Thoracic aorta (tissue), 2 donors: ENCODE measurements around the gene MED16. TPM values are rescaled to one million over a fixed set of nuclear protein-coding genes. Genes with fewer than 3 reads are reported as not detected.

Experiments used
- ATAC-seq: fragments of 150-250 bp; one replicate; pipeline ENCODE4 v1.8.0; 2017; ENCODE audit warnings: low read depth; ENCODE audit not compliant: insufficient number of reproducible peaks, low FRiP score
- DNase-seq: peaks from one replicate; pipeline ENCODE4 v3.0.0-alpha.2; 2020; ENCODE audit warnings: low spot score
- H3K27ac ChIP-seq, 2 donors: fragments of 200-600 bp; sonication (generic); 1 replicate in 1 of 2; 2 replicates in 1 of 2; pipeline ENCODE4 v1.5.1; 2016; ENCODE audit warnings: mild to moderate bottlenecking in 2 of 2, moderate library complexity in 2 of 2
- H3K27me3 ChIP-seq: fragments of 200-600 bp; sonication (generic); replicated peaks from 2 replicates; pipeline ENCODE4 v1.6.0; 2016; ENCODE audit warnings: mild to moderate bottlenecking; ENCODE audit not compliant: insufficient read depth
- H3K36me3 ChIP-seq: fragments of 200-600 bp; sonication (generic); one replicate; pipeline ENCODE4 v1.5.1; 2016
- H3K4me1 ChIP-seq, 2 donors: fragments of 200-600 bp; sonication (generic); 1 replicate in 1 of 2; 2 replicates in 1 of 2; pipeline versions ENCODE4 v1.5.1 to v1.6.0; 2016; ENCODE audit warnings: low read depth in 2 of 2, mild to moderate bottlenecking in 1 of 2; ENCODE audit not compliant: control insufficient read depth in 1 of 2
- H3K4me3 ChIP-seq: fragments of 200-600 bp; sonication (generic); 2 replicates; pipeline ENCODE4 v1.5.1; 2016; ENCODE audit warnings: mild to moderate bottlenecking
- H3K9me3 ChIP-seq: fragments of 200-600 bp; sonication (generic); 2 replicates; pipeline ENCODE4 v1.5.1; 2016
- total RNA-seq, 2 donors: library from RNA; depleted of rRNA; stranded (reverse); fragments of >200 nt; gene quantifications; one replicate each; pipeline versions ENCODE4 v1.1.0 to v1.2.3, GENCODE V29; 2016
- TF ChIP-seq, protein P1 (sequence below): fragments of 200-600 bp; sonication (generic); IDR thresholded peaks from one replicate; pipeline ENCODE4 v1.5.1; 2019; ENCODE audit warnings: antibody characterized with exemption

MED16 gene
- total RNA-seq, 2 donors from 2014 or later = 29.1 to 38.0 TPM

DNA sequence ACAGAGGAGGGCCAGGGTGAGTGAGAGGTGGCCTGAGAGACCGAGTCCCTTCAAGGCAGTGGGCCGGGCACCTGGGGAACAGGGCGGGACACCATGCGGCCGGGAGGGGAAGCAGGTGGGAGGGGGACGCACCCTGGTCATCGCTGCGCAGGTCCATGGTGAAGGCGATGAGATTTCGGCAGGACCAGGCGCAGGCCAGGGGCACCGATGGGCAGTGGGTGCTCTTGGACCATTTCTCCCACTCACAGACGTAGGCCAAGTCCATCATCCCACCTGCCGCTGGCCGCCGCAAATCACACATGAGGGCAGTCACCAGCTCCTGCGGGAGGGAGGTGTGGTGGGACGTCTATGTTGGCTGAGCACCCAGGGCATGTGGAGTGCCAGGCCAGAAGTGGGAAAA is 2.2 kb downstream of the MED16 start:
- Histone ChIP-seq H3K9me3 (no peaks in the 10 kb centered on the region), H3K27me3 (no peaks in the 10 kb centered on the region), H3K4me3 (no peak overlapping the region), H3K4me1 (peaks cover 4 to 14% of the 10 kb centered on the region in 2 donors), H3K27ac (no peak overlapping the region), H3K36me3 (peaks cover 25% of the 10 kb centered on the region)
- TF ChIP-seq, protein P1, sequence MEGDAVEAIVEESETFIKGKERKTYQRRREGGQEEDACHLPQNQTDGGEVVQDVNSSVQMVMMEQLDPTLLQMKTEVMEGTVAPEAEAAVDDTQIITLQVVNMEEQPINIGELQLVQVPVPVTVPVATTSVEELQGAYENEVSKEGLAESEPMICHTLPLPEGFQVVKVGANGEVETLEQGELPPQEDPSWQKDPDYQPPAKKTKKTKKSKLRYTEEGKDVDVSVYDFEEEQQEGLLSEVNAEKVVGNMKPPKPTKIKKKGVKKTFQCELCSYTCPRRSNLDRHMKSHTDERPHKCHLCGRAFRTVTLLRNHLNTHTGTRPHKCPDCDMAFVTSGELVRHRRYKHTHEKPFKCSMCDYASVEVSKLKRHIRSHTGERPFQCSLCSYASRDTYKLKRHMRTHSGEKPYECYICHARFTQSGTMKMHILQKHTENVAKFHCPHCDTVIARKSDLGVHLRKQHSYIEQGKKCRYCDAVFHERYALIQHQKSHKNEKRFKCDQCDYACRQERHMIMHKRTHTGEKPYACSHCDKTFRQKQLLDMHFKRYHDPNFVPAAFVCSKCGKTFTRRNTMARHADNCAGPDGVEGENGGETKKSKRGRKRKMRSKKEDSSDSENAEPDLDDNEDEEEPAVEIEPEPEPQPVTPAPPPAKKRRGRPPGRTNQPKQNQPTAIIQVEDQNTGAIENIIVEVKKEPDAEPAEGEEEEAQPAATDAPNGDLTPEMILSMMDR = no peak
- DNase-seq = no peak
- ATAC-seq = no peak

- no peak overlapping the region for H3K4me3 ChIP-seq
- DNase-seq (no peak), ATAC-seq (no peak)
- TF ChIP-seq, protein P1 = no peak
- H3K36me3 ChIP-seq = peaks cover 30% of the 10 kb centered on the region
- no peaks in the 10 kb centered on the region for H3K27me3 ChIP-seq
- peaks cover 4 to 14% of the 10 kb centered on the region in 2 donors for H3K4me1 ChIP-seq
- no peak overlapping the region for H3K27ac ChIP-seq
- no peaks in the 10 kb centered on the region for H3K9me3 ChIP-seq
Measured at GRCh38 chr19:889662-890295, 3.2 kb downstream of the MED16 start.

- H3K4me3 ChIP-seq = no peak overlapping the region
- H3K36me3 ChIP-seq = peaks cover 40% of the 10 kb centered on the region
- H3K27ac ChIP-seq = no peak overlapping the region
- no peaks in the 10 kb centered on the region for H3K9me3 ChIP-seq
- TF ChIP-seq, protein P1 = no peak
- ATAC-seq = no peak
- DNase-seq = no peak
- peaks cover 4 to 12% of the 10 kb centered on the region in 2 donors for H3K4me1 ChIP-seq
- H3K27me3 ChIP-seq = no peaks in the 10 kb centered on the region
Measured at GRCh38 chr19:888581-889385, 4.2 kb downstream of the MED16 start.

DNA sequence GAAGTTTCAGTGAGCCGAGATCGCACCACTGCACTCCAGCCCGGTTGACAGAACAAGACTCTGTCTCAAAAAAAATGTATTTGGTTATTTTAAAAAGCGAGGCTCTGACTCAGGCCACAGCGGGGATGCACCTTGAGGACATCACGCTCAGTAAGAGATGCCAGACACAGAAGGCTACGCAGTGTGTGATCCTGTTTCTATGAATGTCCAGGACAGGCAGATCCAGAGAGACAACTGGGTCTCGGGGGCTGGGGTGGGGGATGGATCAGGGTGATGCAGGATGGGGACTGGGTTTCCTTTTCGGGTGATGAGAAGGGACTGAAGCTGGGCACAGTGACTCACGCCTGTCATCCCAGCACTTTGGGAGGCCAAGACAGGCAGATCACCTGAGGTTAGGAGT is 5.4 kb downstream of the MED16 start:
- Histone ChIP-seq H3K9me3 (no peaks in the 10 kb centered on the region), H3K4me3 (no peak overlapping the region), H3K27ac (no peak overlapping the region), H3K27me3 (no peaks in the 10 kb centered on the region), H3K4me1 (peaks cover 4 to 9% of the 10 kb centered on the region in 2 donors), H3K36me3 (peaks cover 49% of the 10 kb centered on the region)
- DNase-seq (no peak), ATAC-seq (no peak)
- TF ChIP-seq, protein P1 = no peak

DNA sequence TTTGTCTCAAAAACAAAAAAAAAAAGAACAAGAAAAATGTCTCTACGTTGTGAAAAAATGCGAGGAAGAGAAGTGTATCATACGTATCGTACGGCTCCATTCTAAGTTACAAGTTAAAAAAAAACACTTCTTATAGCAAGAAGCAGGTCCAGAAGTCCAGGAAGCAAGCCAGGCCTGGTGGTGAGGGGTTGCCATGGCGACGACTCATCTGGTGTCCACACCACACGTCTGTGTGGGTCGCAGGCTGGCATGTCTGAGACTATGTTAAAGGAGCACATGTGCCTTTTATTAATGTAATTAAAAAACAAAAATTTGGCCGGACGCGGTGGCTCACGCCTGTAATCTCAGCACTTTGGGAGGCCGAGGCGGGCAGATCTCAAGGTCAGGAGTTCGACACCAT is 5.9 kb downstream of the MED16 start:
- Histone ChIP-seq H3K36me3 (peaks cover 54% of the 10 kb centered on the region), H3K27me3 (no peaks in the 10 kb centered on the region), H3K4me3 (no peak overlapping the region), H3K9me3 (no peaks in the 10 kb centered on the region), H3K27ac (no peak overlapping the region), H3K4me1 (peaks cover 2 to 8% of the 10 kb centered on the region in 2 donors)
- no peak for ATAC-seq
- TF ChIP-seq, protein P1 = no peak
- DNase-seq = no peak
